Measurements from ENCODE around the gene FRMPD1.
"Not testable (repeated sequence)": the region's sequence is repeated elsewhere in the genome, so short reads cannot be mapped to it uniquely, and the experiment has no call there.

The FRMPD1 gene

DNA sequence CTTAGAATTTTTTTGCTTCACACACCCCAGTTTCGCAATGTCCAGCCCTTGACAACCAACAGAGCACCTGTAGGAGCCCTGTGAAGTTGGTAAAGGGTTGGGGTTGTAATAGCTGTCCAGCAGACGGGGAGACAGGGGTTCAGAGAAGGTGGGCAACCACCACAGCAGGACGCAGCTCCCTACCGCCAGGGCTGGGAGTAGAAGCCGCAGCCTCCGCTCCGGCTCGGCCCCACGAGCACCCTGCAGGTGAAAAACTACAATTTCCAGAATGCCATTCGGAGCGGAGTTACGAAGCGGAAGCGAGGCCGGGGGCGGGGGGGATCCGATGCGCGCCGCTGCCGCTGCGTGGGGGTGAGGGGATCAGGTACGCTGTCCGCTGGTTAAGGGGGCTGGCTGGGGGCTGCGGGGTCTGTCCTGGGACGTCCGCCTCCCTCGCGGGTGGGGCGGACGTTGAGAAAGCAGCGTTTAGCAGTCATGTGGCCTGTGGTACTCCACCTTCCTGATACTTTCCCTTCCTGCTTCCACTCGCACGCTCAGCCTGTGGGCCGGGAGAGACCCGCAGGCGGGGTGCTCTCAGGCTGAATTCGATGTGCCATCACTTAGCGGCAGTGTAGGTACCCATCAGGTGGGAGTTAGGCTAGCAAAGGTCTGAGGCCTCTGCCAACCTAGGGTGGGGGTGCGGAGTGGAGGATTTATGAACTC lies 102.9 kb downstream of the FRMPD1 start, which contains the start of gene TRMT10B:
TRMT10B (plus strand) TSS at position 317 of the 702 bp plus-strand sequence. CDS start 8,127 bp downstream, outside the sequence.
- Histone ChIP-seq H3K36me3 (ENCODE audit: insufficient read depth) (no peaks in the 10 kb centered on the region), H2AFZ (ENCODE audit: low read depth) (peak within 1 kb of the TSS; percentile 91), H3K27ac (peak within 1 kb of the TSS; percentile 41), H3K4me1 (ENCODE audit: low read depth, poor library complexity, severe bottlenecking) (peaks cover 12% of the 10 kb centered on the region), H3K4me3 (IDR thresholded peaks at IDR 0.05; ENCODE audit: insufficient read depth, low read depth, low read length) (no peak within 1 kb of the TSS), H3K27me3 (ENCODE audit: insufficient read depth, low read depth) (no peaks in the 10 kb centered on the region), H4K20me1 (ENCODE audit: insufficient read depth) (no peaks in the 10 kb centered on the region), H3K79me2 (ENCODE audit: insufficient read depth, low read depth) (peaks cover 7% of the 10 kb centered on the region; the same call in 1 of the 2 replicates), H3K4me2 (peak within 1 kb of the TSS; percentile 81), H3K9ac (peak within 1 kb of the TSS; percentile 78)
- TF ChIP-seq, protein P1, sequence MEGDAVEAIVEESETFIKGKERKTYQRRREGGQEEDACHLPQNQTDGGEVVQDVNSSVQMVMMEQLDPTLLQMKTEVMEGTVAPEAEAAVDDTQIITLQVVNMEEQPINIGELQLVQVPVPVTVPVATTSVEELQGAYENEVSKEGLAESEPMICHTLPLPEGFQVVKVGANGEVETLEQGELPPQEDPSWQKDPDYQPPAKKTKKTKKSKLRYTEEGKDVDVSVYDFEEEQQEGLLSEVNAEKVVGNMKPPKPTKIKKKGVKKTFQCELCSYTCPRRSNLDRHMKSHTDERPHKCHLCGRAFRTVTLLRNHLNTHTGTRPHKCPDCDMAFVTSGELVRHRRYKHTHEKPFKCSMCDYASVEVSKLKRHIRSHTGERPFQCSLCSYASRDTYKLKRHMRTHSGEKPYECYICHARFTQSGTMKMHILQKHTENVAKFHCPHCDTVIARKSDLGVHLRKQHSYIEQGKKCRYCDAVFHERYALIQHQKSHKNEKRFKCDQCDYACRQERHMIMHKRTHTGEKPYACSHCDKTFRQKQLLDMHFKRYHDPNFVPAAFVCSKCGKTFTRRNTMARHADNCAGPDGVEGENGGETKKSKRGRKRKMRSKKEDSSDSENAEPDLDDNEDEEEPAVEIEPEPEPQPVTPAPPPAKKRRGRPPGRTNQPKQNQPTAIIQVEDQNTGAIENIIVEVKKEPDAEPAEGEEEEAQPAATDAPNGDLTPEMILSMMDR (conservative IDR thresholded peaks at IDR 0.05; ENCODE audit: low read depth, low read length): no peak

DNA sequence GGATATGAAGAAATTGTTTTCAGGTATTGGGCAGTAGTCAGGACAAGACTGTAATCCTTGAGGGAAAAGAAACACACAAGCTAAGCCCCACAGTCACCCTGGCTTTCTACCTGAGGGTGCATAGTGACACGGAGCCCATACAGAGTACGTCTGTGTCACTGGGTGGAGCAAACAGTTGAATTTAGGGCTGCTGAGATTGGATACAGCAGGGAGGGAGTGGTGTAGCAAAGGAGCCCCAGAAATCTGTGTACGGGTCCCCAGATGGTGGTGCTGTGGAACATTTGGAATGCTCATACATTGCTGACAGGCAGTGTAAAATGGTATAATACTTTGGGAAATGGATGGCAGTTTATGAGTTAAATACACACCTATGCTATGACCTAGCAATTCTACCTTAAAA lies 108.0 kb downstream of the FRMPD1 start:
- H4K20me1 ChIP-seq (ENCODE audit: insufficient read depth): no peaks in the 10 kb centered on the region
- TF ChIP-seq, protein P1 (conservative IDR thresholded peaks at IDR 0.05; ENCODE audit: low read depth, low read length): no peak

DNA sequence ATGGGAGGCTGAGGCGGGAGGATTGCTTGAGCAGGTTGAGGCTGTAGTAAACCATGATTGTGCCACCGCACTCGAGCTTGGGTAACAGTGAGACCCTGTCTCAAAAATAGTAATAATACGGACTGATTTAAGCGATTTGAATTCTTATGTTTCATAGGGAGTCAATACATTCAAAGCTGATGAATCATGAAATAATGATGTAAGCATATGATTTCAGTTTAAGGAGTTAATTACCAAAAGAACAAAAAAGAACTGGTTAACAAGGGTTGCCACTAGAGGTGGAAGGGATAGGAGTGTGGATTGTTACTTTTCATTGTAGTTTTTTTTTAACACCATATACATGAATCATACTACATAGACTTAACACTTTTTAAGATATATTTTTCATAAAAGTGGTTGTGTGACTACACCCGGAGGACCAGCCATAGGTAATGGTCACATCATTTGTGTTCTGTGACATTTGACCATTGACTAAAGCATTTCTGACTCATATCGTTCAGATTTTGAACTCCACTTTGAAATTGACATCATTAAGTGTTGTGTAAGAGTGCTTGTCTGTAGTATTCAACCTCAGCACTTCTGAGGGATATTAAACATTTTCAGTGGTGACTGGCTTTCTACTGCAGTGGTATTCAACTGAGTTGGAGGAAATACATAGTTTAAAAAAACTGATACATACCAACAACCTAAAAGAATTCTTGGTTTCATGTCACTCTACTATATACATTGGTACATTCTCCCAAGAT lies 109.8 kb downstream of the FRMPD1 start:
- Histone ChIP-seq H3K27ac (no peak overlapping the region), H4K20me1 (ENCODE audit: insufficient read depth) (no peaks in the 10 kb centered on the region), H3K27me3 (ENCODE audit: insufficient read depth, low read depth) (no peaks in the 10 kb centered on the region), H2AFZ (ENCODE audit: low read depth) (no peak overlapping the region), H3K79me2 (ENCODE audit: insufficient read depth, low read depth) (no peaks in the 10 kb centered on the region), H3K4me1 (ENCODE audit: low read depth, poor library complexity, severe bottlenecking) (no peaks in the 10 kb centered on the region), H3K4me3 (IDR thresholded peaks at IDR 0.05; ENCODE audit: insufficient read depth, low read depth, low read length) (no peak overlapping the region), H3K36me3 (ENCODE audit: insufficient read depth) (no peaks in the 10 kb centered on the region), H3K4me2 (no peak overlapping the region), H3K9ac (no peak overlapping the region)
- TF ChIP-seq, protein P1 (conservative IDR thresholded peaks at IDR 0.05; ENCODE audit: low read depth, low read length): no peak

More for the DNA sequence above, 108.0 kb downstream of the FRMPD1 start:
- Histone ChIP-seq H3K27ac (no peak overlapping the region), H3K4me3 (IDR thresholded peaks at IDR 0.05; ENCODE audit: insufficient read depth, low read depth, low read length) (no peak overlapping the region), H3K4me1 (ENCODE audit: low read depth, poor library complexity, severe bottlenecking) (peaks cover 6% of the 10 kb centered on the region), H3K4me2 (no peak overlapping the region), H3K79me2 (ENCODE audit: insufficient read depth, low read depth) (peaks cover 7% of the 10 kb centered on the region; the same call in 1 of the 2 replicates), H3K36me3 (ENCODE audit: insufficient read depth) (no peaks in the 10 kb centered on the region), H2AFZ (ENCODE audit: low read depth) (no peak overlapping the region), H3K9ac (no peak overlapping the region), H3K27me3 (ENCODE audit: insufficient read depth, low read depth) (no peaks in the 10 kb centered on the region)

DNA sequence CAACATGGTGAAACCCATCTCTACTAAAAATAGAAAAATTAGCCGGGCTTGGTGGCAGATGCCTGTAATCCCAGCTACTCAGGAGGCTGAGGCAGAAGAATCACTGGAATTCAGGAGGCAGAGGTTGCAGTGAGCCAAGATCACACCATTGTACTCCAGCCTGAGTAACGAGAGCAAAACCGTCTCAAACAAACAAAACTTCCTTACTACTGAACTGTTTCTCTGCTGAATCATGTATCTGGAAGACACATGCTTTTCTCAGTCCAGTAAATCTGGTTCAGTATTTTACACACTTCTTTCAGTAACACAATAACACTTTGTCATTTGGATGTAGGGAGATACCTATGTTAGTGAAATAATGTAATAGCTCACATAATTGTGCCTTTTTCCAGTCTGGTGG lies 110.8 kb downstream of the FRMPD1 start:
- no peaks in the 10 kb centered on the region for H3K79me2 ChIP-seq (ENCODE audit: insufficient read depth, low read depth)
- no peak overlapping the region for H3K4me2 ChIP-seq
- no peaks in the 10 kb centered on the region for H3K4me1 ChIP-seq (ENCODE audit: low read depth, poor library complexity, severe bottlenecking)
- H3K9ac ChIP-seq: no peak overlapping the region
- TF ChIP-seq, protein P1 (conservative IDR thresholded peaks at IDR 0.05; ENCODE audit: low read depth, low read length): no peak
- H4K20me1 ChIP-seq (ENCODE audit: insufficient read depth): no peaks in the 10 kb centered on the region
- H3K27ac ChIP-seq: no peak overlapping the region
- no peak overlapping the region for H2AFZ ChIP-seq (ENCODE audit: low read depth)
- no peak overlapping the region for H3K4me3 ChIP-seq (IDR thresholded peaks at IDR 0.05; ENCODE audit: insufficient read depth, low read depth, low read length)
- H3K27me3 ChIP-seq (ENCODE audit: insufficient read depth, low read depth): no peaks in the 10 kb centered on the region
- H3K36me3 ChIP-seq (ENCODE audit: insufficient read depth): no peaks in the 10 kb centered on the region

DNA sequence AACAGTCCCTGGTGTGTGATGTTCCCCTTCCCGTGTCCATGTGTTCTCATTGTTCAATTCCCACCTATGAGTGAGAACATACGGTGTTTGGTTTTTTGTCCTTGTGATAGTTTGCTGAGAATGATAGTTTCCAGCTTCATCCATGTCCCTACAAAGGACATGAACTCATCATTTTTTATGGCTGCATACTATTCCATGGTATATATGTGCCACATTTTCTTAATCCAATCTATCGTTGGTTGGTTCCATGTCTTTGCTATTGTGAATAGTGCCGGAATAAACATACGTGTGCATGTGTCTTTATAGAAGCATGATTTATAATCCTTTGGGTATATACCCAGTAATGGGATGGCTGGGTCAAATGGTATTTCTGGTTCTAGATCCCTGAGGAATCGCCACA lies 114.5 kb downstream of the FRMPD1 start:
- H4K20me1 ChIP-seq (ENCODE audit: insufficient read depth); H3K4me3 ChIP-seq (IDR thresholded peaks at IDR 0.05; ENCODE audit: insufficient read depth, low read depth, low read length); H3K4me1 ChIP-seq (ENCODE audit: low read depth, poor library complexity, severe bottlenecking); H3K4me2 ChIP-seq; H3K9ac ChIP-seq; H2AFZ ChIP-seq (ENCODE audit: low read depth); H3K36me3 ChIP-seq (ENCODE audit: insufficient read depth); H3K79me2 ChIP-seq (ENCODE audit: insufficient read depth, low read depth); H3K27ac ChIP-seq; H3K27me3 ChIP-seq (ENCODE audit: insufficient read depth, low read depth): not testable (repeated sequence)

Data from KMS-11 (cell line).